Measurements from ENCODE around the gene MUS81.

DNA sequence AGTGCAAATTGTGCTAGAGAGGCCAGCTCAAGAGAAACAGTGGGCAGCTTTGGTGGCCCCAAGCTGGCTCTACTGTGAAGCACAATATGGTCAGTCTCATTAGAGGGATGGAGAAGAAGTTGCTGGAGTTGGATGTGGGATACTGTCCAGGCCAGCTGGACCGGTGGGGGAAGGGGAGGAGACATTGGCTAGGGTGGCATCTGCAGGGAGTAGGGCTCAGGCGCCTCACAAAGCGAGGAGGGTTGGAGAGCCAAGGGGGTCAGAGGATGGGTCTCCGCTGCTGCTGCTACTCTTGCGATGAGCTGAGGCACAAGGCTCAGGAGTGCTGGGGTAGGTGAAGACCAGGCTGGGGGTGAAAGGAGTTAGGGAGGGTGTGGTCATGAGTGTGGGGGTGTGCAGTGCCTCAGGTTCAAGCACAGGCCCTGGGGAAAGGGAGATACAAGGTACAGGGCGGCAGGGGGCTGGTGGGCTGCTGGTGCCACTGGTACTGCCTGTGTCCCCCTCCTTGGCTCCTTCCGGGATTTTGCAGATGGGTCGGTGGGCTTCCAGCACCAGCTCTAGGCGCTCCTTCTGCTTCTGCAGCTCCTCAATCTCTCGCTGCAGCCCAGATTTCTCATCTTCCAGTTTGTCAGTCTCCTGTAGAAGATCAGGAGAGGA is 32.6 kb downstream of the MUS81 start:
- TF ChIP-seq POLR2A (IDR thresholded peaks at IDR 0.05): no peak
- TF ChIP-seq, protein P1, sequence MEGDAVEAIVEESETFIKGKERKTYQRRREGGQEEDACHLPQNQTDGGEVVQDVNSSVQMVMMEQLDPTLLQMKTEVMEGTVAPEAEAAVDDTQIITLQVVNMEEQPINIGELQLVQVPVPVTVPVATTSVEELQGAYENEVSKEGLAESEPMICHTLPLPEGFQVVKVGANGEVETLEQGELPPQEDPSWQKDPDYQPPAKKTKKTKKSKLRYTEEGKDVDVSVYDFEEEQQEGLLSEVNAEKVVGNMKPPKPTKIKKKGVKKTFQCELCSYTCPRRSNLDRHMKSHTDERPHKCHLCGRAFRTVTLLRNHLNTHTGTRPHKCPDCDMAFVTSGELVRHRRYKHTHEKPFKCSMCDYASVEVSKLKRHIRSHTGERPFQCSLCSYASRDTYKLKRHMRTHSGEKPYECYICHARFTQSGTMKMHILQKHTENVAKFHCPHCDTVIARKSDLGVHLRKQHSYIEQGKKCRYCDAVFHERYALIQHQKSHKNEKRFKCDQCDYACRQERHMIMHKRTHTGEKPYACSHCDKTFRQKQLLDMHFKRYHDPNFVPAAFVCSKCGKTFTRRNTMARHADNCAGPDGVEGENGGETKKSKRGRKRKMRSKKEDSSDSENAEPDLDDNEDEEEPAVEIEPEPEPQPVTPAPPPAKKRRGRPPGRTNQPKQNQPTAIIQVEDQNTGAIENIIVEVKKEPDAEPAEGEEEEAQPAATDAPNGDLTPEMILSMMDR (IDR thresholded peaks at IDR 0.05): no peak
